Neural progenitor cell (in vitro differentiated cells): ENCODE results near the gene SURF6.
"Not testable (repeated sequence)": the region's sequence is repeated elsewhere in the genome, so short reads cannot be mapped to it uniquely, and the experiment has no call there.

Source experiments
- EZH2 ChIP-seq: fragments of 200-600 bp; sonication (generic); IDR thresholded peaks from 2 replicates; pipeline ENCODE4 v1.6.1; 2017; ENCODE audit warnings: antibody characterized with exemption, mild to moderate bottlenecking, moderate library complexity
- EZH2phosphoT487 ChIP-seq: fragments of 200-600 bp; sonication (generic); IDR thresholded peaks from 2 replicates; pipeline ENCODE4 v1.6.1; 2017; ENCODE audit warnings: antibody characterized with exemption
- TF ChIP-seq, protein P1 (sequence below): fragments of 200-600 bp; sonication (generic); IDR thresholded peaks from 2 replicates; pipeline ENCODE4 v1.5.1; 2017; ENCODE audit warnings: antibody characterized with exemption, mild to moderate bottlenecking

DNA sequence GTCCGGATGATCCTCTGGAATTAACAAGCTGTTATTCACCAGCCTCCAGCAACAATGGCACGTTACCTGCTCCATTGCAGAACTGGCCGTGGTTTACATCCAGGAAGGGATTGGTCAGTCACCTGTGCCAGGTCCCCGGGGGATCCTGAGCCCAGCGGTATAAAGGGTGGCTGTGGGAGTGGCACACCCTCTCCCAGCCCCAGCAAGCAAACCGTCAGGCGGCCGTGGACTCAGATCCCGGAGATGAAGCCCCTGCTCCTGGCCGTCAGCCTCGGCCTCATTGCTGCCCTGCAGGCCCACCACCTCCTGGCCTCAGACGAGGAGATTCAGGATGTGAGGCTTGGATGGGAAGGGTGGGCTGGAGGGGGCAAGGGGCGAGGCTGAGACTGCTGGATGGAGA is 18.4 kb downstream of the SURF6 start:
- TF ChIP-seq EZH2phosphoT487, EZH2: not testable (repeated sequence)
- TF ChIP-seq, protein P1, sequence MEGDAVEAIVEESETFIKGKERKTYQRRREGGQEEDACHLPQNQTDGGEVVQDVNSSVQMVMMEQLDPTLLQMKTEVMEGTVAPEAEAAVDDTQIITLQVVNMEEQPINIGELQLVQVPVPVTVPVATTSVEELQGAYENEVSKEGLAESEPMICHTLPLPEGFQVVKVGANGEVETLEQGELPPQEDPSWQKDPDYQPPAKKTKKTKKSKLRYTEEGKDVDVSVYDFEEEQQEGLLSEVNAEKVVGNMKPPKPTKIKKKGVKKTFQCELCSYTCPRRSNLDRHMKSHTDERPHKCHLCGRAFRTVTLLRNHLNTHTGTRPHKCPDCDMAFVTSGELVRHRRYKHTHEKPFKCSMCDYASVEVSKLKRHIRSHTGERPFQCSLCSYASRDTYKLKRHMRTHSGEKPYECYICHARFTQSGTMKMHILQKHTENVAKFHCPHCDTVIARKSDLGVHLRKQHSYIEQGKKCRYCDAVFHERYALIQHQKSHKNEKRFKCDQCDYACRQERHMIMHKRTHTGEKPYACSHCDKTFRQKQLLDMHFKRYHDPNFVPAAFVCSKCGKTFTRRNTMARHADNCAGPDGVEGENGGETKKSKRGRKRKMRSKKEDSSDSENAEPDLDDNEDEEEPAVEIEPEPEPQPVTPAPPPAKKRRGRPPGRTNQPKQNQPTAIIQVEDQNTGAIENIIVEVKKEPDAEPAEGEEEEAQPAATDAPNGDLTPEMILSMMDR = not testable (repeated sequence)
